Brain microvascular endothelial cell (primary cell): ENCODE data around the gene CLDN9.

ENCODE experiments used
- DNase-seq: peaks from one replicate; pipeline ENCODE4 v3.0.0-alpha.2; 2020
- H3K27ac ChIP-seq: fragments of 250-450 bp; sonication (Bioruptor Pico); 2 replicates; pipeline ENCODE4 v1.5.1; 2020; ENCODE audit warnings: mild to moderate bottlenecking, moderate library complexity
- H3K27me3 ChIP-seq: fragments of 250-450 bp; sonication (Bioruptor Pico); replicated peaks from 2 replicates; pipeline ENCODE4 v1.5.1; 2020; ENCODE audit warnings: mild to moderate bottlenecking
- H3K36me3 ChIP-seq: fragments of 250-450 bp; sonication (Bioruptor Pico); replicated peaks from 2 replicates; pipeline ENCODE4 v1.5.1; 2020; ENCODE audit warnings: mild to moderate bottlenecking
- H3K4me3 ChIP-seq: 2 replicates; pipeline ENCODE4 v1.5.1; 2011; ENCODE audit warnings: low read depth, mild to moderate bottlenecking, control low read depth, low read length, moderate library complexity
- CTCF ChIP-seq: IDR thresholded peaks from 2 replicates; pipeline ENCODE4 v1.5.1; 2011; ENCODE audit warnings: low read depth, mild to moderate bottlenecking, moderate library complexity, low read length, control low read depth, inconsistent platforms; ENCODE audit errors: missing control alignments
- in situ Hi-C: cut with HindIII; loops from 2 replicates; pipeline ENCODE4 v1.10.0; 2017; ENCODE audit warnings: low sequenced_read_pairs, low pct_ligation_motif_present

Gene CLDN9

GRCh38 chr16:3028716-3029319 is 16.1 kb downstream of the CLDN9 start:
- in situ Hi-C loops: no loop called here
- no peak overlapping the region for H3K27ac ChIP-seq
- no peak for TF ChIP-seq CTCF
- peaks cover 7% of the 10 kb centered on the region for H3K36me3 ChIP-seq
- H3K4me3 ChIP-seq: no peak overlapping the region
- DNase-seq: no peak
- peaks cover 35% of the 10 kb centered on the region for H3K27me3 ChIP-seq

- Histone ChIP-seq H3K36me3 (peaks cover 7% of the 10 kb centered on the region), H3K4me3 (no peak overlapping the region), H3K27me3 (peaks cover 41% of the 10 kb centered on the region), H3K27ac (no peak overlapping the region)
- no peak for DNase-seq
- TF ChIP-seq CTCF: no peak
- in situ Hi-C loops: no loop called here
These were observed 16.9 kb downstream of the CLDN9 start for GRCh38 chr16:3029491-3030221.

- DNase-seq: no peak
- Histone ChIP-seq H3K36me3 (peaks cover 7% of the 10 kb centered on the region), H3K4me3 (no peak overlapping the region), H3K27me3 (peaks cover 47% of the 10 kb centered on the region), H3K27ac (no peak overlapping the region)
- TF ChIP-seq CTCF: no peak
- in situ Hi-C loops: no loop called here
These were observed 17.8 kb downstream of the CLDN9 start for GRCh38 chr16:3030222-3031212.

- Histone ChIP-seq H3K36me3 (no peaks in the 10 kb centered on the region), H3K4me3 (no peak overlapping the region), H3K27me3 (peaks cover 66% of the 10 kb centered on the region), H3K27ac (no peak overlapping the region)
- in situ Hi-C loops: no loop called here
- DNase-seq: no peak
- TF ChIP-seq CTCF: no peak
These were observed 19.9 kb downstream of the CLDN9 start for GRCh38 chr16:3032624-3033023.

- H3K4me3 ChIP-seq: no peak overlapping the region
- peaks cover 69% of the 10 kb centered on the region for H3K27me3 ChIP-seq
- no peaks in the 10 kb centered on the region for H3K36me3 ChIP-seq
- DNase-seq: no peak
- in situ Hi-C loops: no loop called here
- no peak for TF ChIP-seq CTCF
- H3K27ac ChIP-seq: no peak overlapping the region
These were observed 22.7 kb downstream of the CLDN9 start for GRCh38 chr16:3035289-3035971.
